ENCODE data around the gene HCRT. TPM values are rescaled to one million over a fixed set of nuclear protein-coding genes. Genes with fewer than 3 reads are reported as not detected.

Gene HCRT
- total and polyA plus RNA-seq, 2 of the 8 experiments (the other 6 are each of a cell fraction or from before 2014, with no cell fraction given): not detected

DNA sequence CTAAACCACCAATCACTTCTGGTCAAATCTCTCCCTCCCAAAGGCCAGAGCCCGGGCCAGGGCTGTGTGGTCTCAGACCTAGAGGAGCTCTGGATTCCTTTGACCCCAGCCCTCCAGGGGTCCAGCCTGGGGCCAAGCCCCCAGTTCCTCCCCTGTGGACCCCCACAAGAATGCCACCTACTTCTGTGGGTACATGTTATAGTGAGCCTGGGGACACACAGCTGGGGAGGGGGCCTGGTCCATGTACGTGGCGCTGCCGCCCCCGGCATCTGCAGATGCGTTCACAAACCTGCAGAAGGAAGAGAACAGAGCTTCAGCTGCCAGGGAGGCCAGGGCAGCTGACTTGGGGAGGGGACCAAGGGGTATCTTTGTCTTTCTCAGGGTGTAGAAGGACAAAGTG, 16.9 kb upstream of the HCRT start:
- Histone ChIP-seq H4K91ac (replicated peaks; ENCODE audit: insufficient read length, low read length) (no peak overlapping the region), H3K9ac (replicated peaks in 1 of 4; ENCODE audit: extremely low read depth in 1 of 4, low read depth in 3 of 4, low read length in 3 of 4) (no peak overlapping the region), H2AFZ (ENCODE audit: low read length) (no peak overlapping the region), H2AK5ac (ENCODE audit: low read depth, low read length) (no peak overlapping the region), H3K23me2 (ENCODE audit: low read depth, low read length) (no peaks in the 10 kb centered on the region), H3K79me1 (ENCODE audit: low read depth, low read length) (no peaks in the 10 kb centered on the region), H3K56ac (replicated peaks; ENCODE audit: insufficient read length, low read depth, low read length) (no peak overlapping the region), H3K9me3 (ENCODE audit: insufficient read depth in 2 of 2, low read depth in 1 of 2, low read length in 1 of 2) (no peaks in the 10 kb centered on the region), H2BK120ac (replicated peaks; ENCODE audit: low read depth, low read length) (no peak overlapping the region), H2BK15ac (ENCODE audit: low read length) (no peak overlapping the region), H3K36me3 (ENCODE audit: control insufficient read depth in 2 of 4, insufficient read depth in 4 of 4, low read length in 3 of 4) (peaks cover 0 to 20% (median 6%) of the 10 kb centered on the region in 4 experiments; a peak in 5 of 8 replicates), H4K20me1 (replicated peaks in 1 of 2; ENCODE audit: control insufficient read depth in 1 of 2, insufficient read depth in 2 of 2, low read length in 2 of 2) (no peaks in the 10 kb centered on the region), H3K4me3 (ENCODE audit: extremely low read depth in 1 of 4, insufficient read depth in 2 of 4, low read depth in 3 of 4, low read length in 4 of 4) (no peak overlapping the region), H2BK5ac (ENCODE audit: low read depth, low read length) (no peak overlapping the region), H3K4me2 (ENCODE audit: insufficient read depth in 1 of 2, low read depth in 2 of 2, low read length in 2 of 2) (no peak overlapping the region), H3K27ac (ENCODE audit: low read depth, low read length) (no peak overlapping the region), H3K14ac (ENCODE audit: insufficient read length) (no peak overlapping the region), H3K4me1 (replicated peaks in 1 of 4; ENCODE audit: control insufficient read depth in 3 of 4, insufficient read depth in 4 of 4, low read length in 3 of 4) (no peaks in the 10 kb centered on the region), H4K5ac (ENCODE audit: insufficient read length, low read depth, low read length) (no peak overlapping the region), H4K8ac (ENCODE audit: extremely low read depth, insufficient read depth, low read length) (no peak overlapping the region; the same call in 1 of the 2 replicates), H3K79me2 (ENCODE audit: control insufficient read depth in 1 of 2, insufficient read depth in 2 of 2, low read length in 2 of 2) (no peaks in the 10 kb centered on the region), H3K23ac (ENCODE audit: insufficient read length) (no peak overlapping the region), H3K27me3 (replicated peaks in 1 of 4; ENCODE audit: control insufficient read depth in 3 of 4, extremely low read depth in 1 of 4, insufficient read depth in 3 of 4, low read length in 3 of 4) (no peaks in the 10 kb centered on the region), H2BK12ac (ENCODE audit: low read depth, low read length) (no peak overlapping the region), H2BK20ac (ENCODE audit: low read length) (no peak overlapping the region), H3K18ac (ENCODE audit: extremely low read depth, low read length) (no peak overlapping the region), H3K4ac (replicated peaks; ENCODE audit: insufficient read length, low read depth, low read length) (no peak overlapping the region)
- 96% methylated on average over 6 of the region's 6 CpGs; no CpG with 5 or more reads in 1 of the 2 experiments for WGBS, 2 experiments (ENCODE audit: extremely low coverage in 1 of 2, insufficient coverage in 1 of 2, insufficient read length in 1 of 2, insufficient replicate concordance in 2 of 2, low coverage in 1 of 2, low lambda C conversion rate in 2 of 2, missing lambda C conversion rate in 1 of 2)
- TF ChIP-seq FOSL1 (IDR thresholded peaks at IDR 0.05; ENCODE audit: insufficient read depth, low read depth, low read length): no peak
- no peak for TF ChIP-seq SP4 (IDR thresholded peaks at IDR 0.05; ENCODE audit: low read length)
- TF ChIP-seq SIRT6 (IDR thresholded peaks at IDR 0.05; ENCODE audit: low read length): no peak
- no peak for TF ChIP-seq CBX8 (IDR thresholded peaks at IDR 0.05; ENCODE audit: borderline replicate concordance, low read depth, low read length)
- TF ChIP-seq POLR2AphosphoS5 (IDR thresholded peaks at IDR 0.05; ENCODE audit: low read depth, low read length): no peak
- no peak for TF ChIP-seq EGR1 (IDR thresholded peaks at IDR 0.05; ENCODE audit: borderline replicate concordance, low read depth, low read length)
- TF ChIP-seq, protein P1, sequence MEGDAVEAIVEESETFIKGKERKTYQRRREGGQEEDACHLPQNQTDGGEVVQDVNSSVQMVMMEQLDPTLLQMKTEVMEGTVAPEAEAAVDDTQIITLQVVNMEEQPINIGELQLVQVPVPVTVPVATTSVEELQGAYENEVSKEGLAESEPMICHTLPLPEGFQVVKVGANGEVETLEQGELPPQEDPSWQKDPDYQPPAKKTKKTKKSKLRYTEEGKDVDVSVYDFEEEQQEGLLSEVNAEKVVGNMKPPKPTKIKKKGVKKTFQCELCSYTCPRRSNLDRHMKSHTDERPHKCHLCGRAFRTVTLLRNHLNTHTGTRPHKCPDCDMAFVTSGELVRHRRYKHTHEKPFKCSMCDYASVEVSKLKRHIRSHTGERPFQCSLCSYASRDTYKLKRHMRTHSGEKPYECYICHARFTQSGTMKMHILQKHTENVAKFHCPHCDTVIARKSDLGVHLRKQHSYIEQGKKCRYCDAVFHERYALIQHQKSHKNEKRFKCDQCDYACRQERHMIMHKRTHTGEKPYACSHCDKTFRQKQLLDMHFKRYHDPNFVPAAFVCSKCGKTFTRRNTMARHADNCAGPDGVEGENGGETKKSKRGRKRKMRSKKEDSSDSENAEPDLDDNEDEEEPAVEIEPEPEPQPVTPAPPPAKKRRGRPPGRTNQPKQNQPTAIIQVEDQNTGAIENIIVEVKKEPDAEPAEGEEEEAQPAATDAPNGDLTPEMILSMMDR (IDR thresholded peaks at IDR 0.05; ENCODE audit: control extremely low read depth in 1 of 3, insufficient read depth in 1 of 3, low read depth in 1 of 3, low read length in 3 of 3): no peak
- CTCF ChIA-PET (ENCODE audit: partially characterized antibody): interaction anchor here (1.0 to 1.9 kb wide), 8 partner anchors 11 to 227 kb away, joined by 3 to 4 read pairs (median 3); partner anchors contain the start of gene KCNH4
- DNase-seq (ENCODE audit: low read depth in 1 of 2, low spot score in 2 of 2) (no peak), FAIRE-seq (no peak)
- POLR2A ChIA-PET (ENCODE audit: partially characterized antibody): no interaction called here

Data from H1 (cell line).